Lung microvascular endothelial cell (primary cell): ENCODE data around the gene DRGX. TPM values are rescaled to one million over a fixed set of nuclear protein-coding genes. Genes with fewer than 3 reads are reported as not detected.

Experiments
- DNase-seq, 2 donors: peaks; one replicate each; pipeline versions ENCODE4 v3.0.0 to v3.0.0-alpha.2; 2010; ENCODE audit warnings: low read depth in 2 of 2
- total RNA-seq: library from RNA; depleted of rRNA; stranded (reverse); fragments of >200 nt; gene quantifications from 2 replicates; pipeline ENCODE4 v1.2.1, GENCODE V29; 2014

The DRGX gene
- total RNA-seq, 1 donor from 2014 or later, result not detected

DNA sequence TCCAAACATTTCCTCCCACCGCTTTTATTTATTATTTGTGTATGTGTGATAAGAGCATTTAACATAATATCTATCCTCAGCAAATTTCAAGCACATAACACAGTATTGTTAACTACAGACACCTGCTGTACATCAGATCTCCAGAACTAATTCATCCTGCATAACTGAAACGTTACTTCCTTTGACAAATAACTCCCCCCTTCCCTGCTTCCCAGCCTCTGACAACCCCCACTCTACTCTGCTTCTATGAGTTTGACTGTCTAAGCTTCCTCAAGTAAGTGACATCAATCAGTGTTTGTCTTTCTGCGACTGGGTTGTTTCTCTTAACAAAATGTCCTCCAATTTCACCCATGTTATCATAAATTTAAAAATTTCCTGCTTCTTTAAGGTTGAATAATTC, 74.9 kb downstream of the DRGX start:
- DNase-seq, result no peak

DNA sequence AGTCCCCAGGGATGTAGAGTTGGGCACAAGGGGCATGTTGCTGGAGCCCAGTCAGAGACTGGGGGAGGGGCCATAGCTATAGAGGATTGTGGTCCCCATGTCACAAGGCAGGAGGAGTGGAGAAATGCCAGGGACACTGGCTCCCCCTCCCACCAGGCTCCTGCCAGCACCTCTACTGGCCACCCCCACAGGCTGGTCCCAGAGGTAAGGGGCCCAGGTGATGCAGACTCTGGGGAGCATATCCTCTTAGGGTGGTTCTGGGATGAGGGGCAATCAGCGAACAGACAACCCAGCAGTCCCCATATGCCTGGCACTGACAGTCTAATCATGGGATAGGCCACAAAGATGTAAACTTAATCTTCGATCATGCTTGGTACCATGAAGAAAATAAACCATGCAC, 75.7 kb downstream of the DRGX start:
- no peak for DNase-seq

DNA sequence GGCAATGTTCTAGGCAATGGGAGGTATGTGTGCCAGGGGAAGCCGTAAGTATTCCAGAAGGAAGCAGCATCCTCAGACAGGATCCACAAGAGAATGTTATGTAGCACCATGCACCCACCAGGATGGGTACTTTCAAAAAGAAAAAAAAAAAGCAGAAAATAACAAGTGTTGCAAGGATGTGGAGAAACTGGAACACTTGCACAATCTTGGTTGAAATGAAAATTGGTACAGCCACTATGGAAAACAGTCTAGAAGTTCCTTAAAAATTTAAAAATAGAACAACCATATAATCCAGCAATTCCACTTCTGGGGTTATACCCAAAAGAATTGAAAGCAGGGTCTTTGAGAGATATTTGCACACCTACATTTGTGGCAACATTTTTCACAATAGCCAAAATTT, 76.7 kb downstream of the DRGX start:
- DNase-seq, result no peak

DNA sequence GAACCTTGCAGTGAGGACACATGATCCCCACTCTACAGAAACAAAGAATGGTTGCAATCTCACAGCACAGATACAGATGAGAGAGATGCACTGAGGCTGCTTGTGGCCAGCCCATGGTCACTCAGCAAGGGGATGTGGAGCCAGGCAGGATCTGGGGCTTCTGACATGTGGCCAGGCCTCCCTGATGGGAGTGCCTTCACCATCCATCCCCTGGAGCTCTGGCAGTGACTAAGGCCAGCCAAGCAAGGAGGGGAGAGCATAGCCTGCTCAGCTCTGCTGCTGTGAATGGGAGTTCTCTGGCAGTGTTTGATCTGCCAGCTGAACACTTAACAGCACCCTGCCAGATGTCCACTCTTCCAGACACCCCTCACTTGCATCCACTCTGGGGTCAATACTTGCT, 77.1 kb downstream of the DRGX start:
- DNase-seq, result no peak

DNA sequence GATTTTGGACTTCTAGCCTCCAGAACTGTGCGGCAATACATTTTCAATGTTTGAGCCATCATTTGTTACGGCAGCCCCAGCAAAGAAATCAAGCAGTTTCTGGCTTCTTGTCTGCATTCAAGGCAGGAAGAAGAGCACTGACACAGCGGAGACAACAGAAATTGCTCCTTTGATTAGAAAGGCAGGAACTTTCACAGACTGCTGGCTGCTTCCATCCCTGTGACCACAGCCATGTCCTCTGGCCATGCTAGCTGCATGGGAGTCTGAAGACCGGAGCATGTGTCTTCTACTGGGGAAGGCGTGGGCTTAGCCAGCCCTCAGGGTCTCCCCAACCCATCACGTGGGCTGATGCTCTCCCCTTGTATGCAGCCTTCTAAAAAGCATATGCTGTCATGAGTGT, 77.9 kb downstream of the DRGX start:
- DNase-seq, result no peak

GRCh38 chr10:49314806-49315205, 81.1 kb downstream of the DRGX start:
- DNase-seq, result no peak

Other genes starting within 250 kb of the DRGX start
- gene TMEM273, start 207.7 kb downstream of the DRGX start, total RNA-seq, result 4.8 and 6.1 TPM in 2 replicates
- not detected in 2 replicates for gene C10orf71, start 96.9 kb downstream of the DRGX start, total RNA-seq
- gene ERCC6, start 143.0 kb upstream of the DRGX start, total RNA-seq, result 9.8 and 10.7 TPM in 2 replicates
- not detected in 2 replicates for gene SLC18A3, start 214.2 kb upstream of the DRGX start, total RNA-seq
- not detected in 2 replicates for gene CHAT, start 217.9 kb upstream of the DRGX start, total RNA-seq